ENCODE results near the gene SLC24A3.

- no peak for TF ChIP-seq EZH2phosphoT487 (IDR thresholded peaks at IDR 0.05; ENCODE audit: low read depth)
- TF ChIP-seq CTCF (IDR thresholded peaks at IDR 0.05; ENCODE audit: low read depth, low read length): no peak
Observed at GRCh38 chr20:19317237-19318069, 105.0 kb downstream of the SLC24A3 start.
